Karpas-422 (cell line): Measurements from ENCODE around the gene ABI2. TPM values are rescaled to one million over a fixed set of nuclear protein-coding genes. Genes with fewer than 3 reads are reported as not detected.

Experiments
- DNase-seq: peaks from one replicate; pipeline ENCODE4 v3.0.0-alpha.2; 2015
- H2AFZ ChIP-seq: fragments of 200-600 bp; sonication (generic); 2 replicates; pipeline ENCODE4 v1.6.1; 2014; ENCODE audit warnings: antibody characterized with exemption, low read length, mixed read lengths
- H3K27ac ChIP-seq: fragments of 200-600 bp; sonication (generic); 2 replicates; pipeline ENCODE4 v1.5.1; 2014; ENCODE audit warnings: mild to moderate bottlenecking, low read length, moderate library complexity
- H3K27me3 ChIP-seq: fragments of 200-600 bp; sonication (generic); 2 replicates; pipeline ENCODE4 v1.6.1; 2014; ENCODE audit warnings: low read length, mixed read lengths
- H3K36me3 ChIP-seq: fragments of 200-600 bp; sonication (generic); 2 replicates; pipeline ENCODE4 v1.6.1; 2014; ENCODE audit warnings: low read length, mixed read lengths; ENCODE audit not compliant: insufficient read depth
- H3K4me1 ChIP-seq: fragments of 200-600 bp; sonication (generic); 2 replicates; pipeline ENCODE4 v1.6.1; 2014; ENCODE audit warnings: mild to moderate bottlenecking, low read length, mixed read lengths
- H3K4me2 ChIP-seq: fragments of 200-600 bp; sonication (generic); 2 replicates; pipeline ENCODE4 v1.6.1; 2014; ENCODE audit warnings: low read length, low read depth, mild to moderate bottlenecking; ENCODE audit not compliant: poor library complexity, severe bottlenecking
- H3K4me3 ChIP-seq: fragments of 200-600 bp; sonication (generic); 2 replicates; pipeline ENCODE4 v1.5.1; 2014; ENCODE audit warnings: mild to moderate bottlenecking, antibody characterized with exemption, low read length, mixed read lengths
- H3K79me2 ChIP-seq: fragments of 200-600 bp; sonication (generic); 2 replicates; pipeline ENCODE4 v1.6.1; 2014; ENCODE audit warnings: mild to moderate bottlenecking, low read length, mixed read lengths
- H3K9ac ChIP-seq: fragments of 200-600 bp; sonication (generic); 2 replicates; pipeline ENCODE4 v1.6.0; 2014; ENCODE audit warnings: low read length
- H3K9me2 ChIP-seq: fragments of 200-600 bp; sonication (generic), shearing (Covaris generic); replicated peaks from 2 replicates; pipeline ENCODE4 v1.6.0; 2014; ENCODE audit warnings: mild to moderate bottlenecking, low read length, moderate library complexity; ENCODE audit not compliant: insufficient read depth
- H3K9me3 ChIP-seq: fragments of 300-700, 200-600 bp; sonication (generic); 2 replicates; pipeline ENCODE4 v1.6.1; 2014; ENCODE audit warnings: low read length, mixed read lengths
- H4K20me1 ChIP-seq: fragments of 200-600 bp; sonication (generic); 2 replicates; pipeline ENCODE4 v1.6.1; 2014; ENCODE audit warnings: mild to moderate bottlenecking, antibody characterized with exemption, low read length, low read depth; ENCODE audit not compliant: insufficient read depth
- total RNA-seq: library from RNA; depleted of rRNA; stranded (reverse); fragments of >200 nt; shearing (Covaris generic); gene quantifications from 2 replicates; pipeline ENCODE4 v1.2.3, GENCODE V29; 2014; ENCODE audit warnings: low replicate concordance

Gene ABI2
- total RNA-seq, 1 experiment from 2014 or later, result 91.9 TPM

- no peaks in the 10 kb centered on the region for H3K27me3 ChIP-seq
- no peaks in the 10 kb centered on the region for H3K9me2 ChIP-seq
These were observed 16.5 kb downstream of the ABI2 start for GRCh38 chr2:203344667-203345066.

GRCh38 chr2:203346612-203347011 lies 18.4 kb downstream of the ABI2 start:
- Histone ChIP-seq H3K27ac (no peak overlapping the region), H3K9ac (no peak overlapping the region), H3K9me2 (no peaks in the 10 kb centered on the region), H3K4me1 (no peaks in the 10 kb centered on the region), H2AFZ (no peak overlapping the region), H4K20me1 (0 out of 2 replicates have a peak, but pooled peaks cover 3% of the 10 kb centered on the region), H3K79me2 (peaks cover 97% of the 10 kb centered on the region), H3K4me3 (no peak overlapping the region), H3K27me3 (no peaks in the 10 kb centered on the region), H3K36me3 (0 out of 2 replicates have a peak, but pooled peaks cover 5% of the 10 kb centered on the region), H3K4me2 (no peak overlapping the region), H3K9me3 (no peaks in the 10 kb centered on the region)
- DNase-seq, result no peak

More at GRCh38 chr2:203344667-203345066, 16.5 kb downstream of the ABI2 start:
- Histone ChIP-seq H3K9me3 (no peaks in the 10 kb centered on the region), H3K36me3 (0 out of 2 replicates have a peak, but pooled peaks cover 8% of the 10 kb centered on the region), H3K27ac (no peak overlapping the region), H3K4me1 (no peaks in the 10 kb centered on the region), H3K79me2 (peaks cover 98% of the 10 kb centered on the region), H2AFZ (no peak overlapping the region), H4K20me1 (no peaks in the 10 kb centered on the region), H3K4me2 (no peak overlapping the region), H3K9ac (no peak overlapping the region), H3K4me3 (no peak overlapping the region)
- no peak for DNase-seq

GRCh38 chr2:203347375-203347774 lies 19.2 kb downstream of the ABI2 start:
- Histone ChIP-seq H3K9me3 (no peaks in the 10 kb centered on the region), H3K4me1 (no peaks in the 10 kb centered on the region; the same call in 1 of the 2 replicates), H3K27ac (no peak overlapping the region), H3K79me2 (peaks cover 98% of the 10 kb centered on the region), H3K4me3 (no peak overlapping the region), H3K4me2 (no peak overlapping the region), H3K9ac (no peak overlapping the region), H2AFZ (no peak overlapping the region), H3K36me3 (0 out of 2 replicates have a peak, but pooled peaks cover 5% of the 10 kb centered on the region), H3K9me2 (no peaks in the 10 kb centered on the region), H3K27me3 (no peaks in the 10 kb centered on the region), H4K20me1 (0 out of 2 replicates have a peak, but pooled peaks cover 6% of the 10 kb centered on the region)
- no peak for DNase-seq

- no peak overlapping the region for H2AFZ ChIP-seq
- H3K36me3 ChIP-seq, result no peaks in the 10 kb centered on the region
- H3K9me2 ChIP-seq, result no peaks in the 10 kb centered on the region
- H3K27ac ChIP-seq, result no peak overlapping the region
- H3K4me2 ChIP-seq, result no peak overlapping the region
- H3K4me3 ChIP-seq, result no peak overlapping the region
- H3K79me2 ChIP-seq, result peaks cover 96% of the 10 kb centered on the region
- H3K27me3 ChIP-seq, result no peaks in the 10 kb centered on the region
- no peak for DNase-seq
- H3K9ac ChIP-seq, result no peak overlapping the region
- no peaks in the 10 kb centered on the region; the same call in 1 of the 2 replicates for H3K4me1 ChIP-seq
- 0 out of 2 replicates have a peak, but pooled peaks cover 6% of the 10 kb centered on the region for H4K20me1 ChIP-seq
- no peaks in the 10 kb centered on the region for H3K9me3 ChIP-seq
These were observed 24.5 kb downstream of the ABI2 start for GRCh38 chr2:203352604-203353255.

- Histone ChIP-seq H3K36me3 (no peaks in the 10 kb centered on the region), H3K27me3 (no peaks in the 10 kb centered on the region), H3K79me2 (peaks cover 95% of the 10 kb centered on the region), H3K27ac (no peak overlapping the region), H3K4me2 (no peak overlapping the region), H3K4me1 (no peaks in the 10 kb centered on the region; the same call in 1 of the 2 replicates), H2AFZ (no peak overlapping the region), H3K9me2 (no peaks in the 10 kb centered on the region), H3K4me3 (no peak overlapping the region), H3K9me3 (no peaks in the 10 kb centered on the region), H3K9ac (no peak overlapping the region), H4K20me1 (0 out of 2 replicates have a peak, but pooled peaks cover 6% of the 10 kb centered on the region)
- no peak for DNase-seq
These were observed 26.8 kb downstream of the ABI2 start for GRCh38 chr2:203354966-203355365.

GRCh38 chr2:203359450-203359849 lies 31.3 kb downstream of the ABI2 start:
- H3K4me1 ChIP-seq, result peaks cover 19% of the 10 kb centered on the region
- no peak overlapping the region for H3K27ac ChIP-seq

GRCh38 chr2:203360833-203361430 lies 32.7 kb downstream of the ABI2 start:
- Histone ChIP-seq H3K4me2 (no peak overlapping the region), H4K20me1 (no peaks in the 10 kb centered on the region), H3K9me3 (no peaks in the 10 kb centered on the region), H3K9me2 (no peaks in the 10 kb centered on the region), H3K9ac (no peak overlapping the region), H3K79me2 (peaks cover 92% of the 10 kb centered on the region), H2AFZ (no peak overlapping the region), H3K36me3 (no peaks in the 10 kb centered on the region), H3K27ac (peak overlapping the region; percentile 26; the same call in 1 of the 2 replicates), H3K4me3 (no peak overlapping the region), H3K27me3 (no peaks in the 10 kb centered on the region), H3K4me1 (peaks cover 19% of the 10 kb centered on the region)
- no peak for DNase-seq

More at GRCh38 chr2:203359450-203359849, 31.3 kb downstream of the ABI2 start:
- H3K27me3 ChIP-seq, result no peaks in the 10 kb centered on the region
- no peaks in the 10 kb centered on the region for H3K36me3 ChIP-seq
- peaks cover 92% of the 10 kb centered on the region for H3K79me2 ChIP-seq
- DNase-seq, result no peak
- H3K9ac ChIP-seq, result no peak overlapping the region
- H2AFZ ChIP-seq, result no peak overlapping the region
- no peaks in the 10 kb centered on the region for H3K9me2 ChIP-seq
- no peak overlapping the region for H3K4me3 ChIP-seq
- H3K9me3 ChIP-seq, result no peaks in the 10 kb centered on the region
- no peaks in the 10 kb centered on the region for H4K20me1 ChIP-seq
- H3K4me2 ChIP-seq, result no peak overlapping the region

- Histone ChIP-seq H3K9me2 (no peaks in the 10 kb centered on the region), H3K4me3 (no peak overlapping the region), H3K27ac (peak overlapping the region; percentile 26; the same call in 1 of the 2 replicates), H3K9ac (no peak overlapping the region), H3K4me2 (no peak overlapping the region), H3K36me3 (no peaks in the 10 kb centered on the region), H3K27me3 (no peaks in the 10 kb centered on the region), H4K20me1 (no peaks in the 10 kb centered on the region), H3K79me2 (peaks cover 93% of the 10 kb centered on the region), H3K9me3 (no peaks in the 10 kb centered on the region), H2AFZ (no peak overlapping the region), H3K4me1 (peaks cover 19% of the 10 kb centered on the region)
- peak; percentile 49 for DNase-seq
These were observed 33.3 kb downstream of the ABI2 start for GRCh38 chr2:203361495-203361894.
